Body of pancreas (tissue), 4 donors: ENCODE results near the gene OR3A2. TPM values are rescaled to one million over a fixed set of nuclear protein-coding genes. Genes with fewer than 3 reads are reported as not detected.
"Not testable (repeated sequence)": the region's sequence is repeated elsewhere in the genome, so short reads cannot be mapped to it uniquely, and the experiment has no call there.

ENCODE experiments used
- ATAC-seq: fragments of 150-250 bp; one replicate; pipeline ENCODE4 v1.9.1; 2016
- DNase-seq, 4 donors: peaks; one replicate each; pipeline ENCODE4 v3.0.0-alpha.2; 2019
- H3K27ac ChIP-seq, 4 donors: fragments of 200-600 bp; sonication (generic); 1 replicate in 3 of 4; 2 replicates in 1 of 4; pipeline versions ENCODE4 v1.5.1 to v1.6.1; 2016 to 2019; ENCODE audit warnings: mild to moderate bottlenecking in 1 of 4, mixed read lengths in 1 of 4, moderate library complexity in 1 of 4
- H3K27me3 ChIP-seq, 2 donors: fragments of 200-600 bp; sonication (generic); one replicate each; pipeline ENCODE4 v1.6.0; 2016; ENCODE audit warnings: mild to moderate bottlenecking in 1 of 2
- H3K36me3 ChIP-seq, 2 donors: fragments of 200-600 bp; sonication (generic); replicated peaks in 1 of 2; 2 replicates each; pipeline ENCODE4 v1.5.1; 2016; ENCODE audit warnings: low read depth in 2 of 2; ENCODE audit not compliant: insufficient read depth in 1 of 2
- H3K4me1 ChIP-seq: fragments of 200-600 bp; sonication (generic); one replicate; pipeline ENCODE4 v1.6.0; 2016
- H3K4me3 ChIP-seq, 2 donors: fragments of 200-600 bp; sonication (generic); 1 replicate in 1 of 2; 2 replicates in 1 of 2; pipeline ENCODE4 v1.5.1; 2016 to 2019
- H3K9me3 ChIP-seq, 3 donors: fragments of 200-600 bp; sonication (generic); 1 replicate in 2 of 3; 2 replicates in 1 of 3; pipeline ENCODE4 v1.5.1; 2016
- CTCF ChIP-seq, 7 experiments: fragments of 450-650 bp in 4 of 7; fragments of 200-600 bp in 3 of 7; sonication (generic) in 3 of 7; IDR thresholded peaks; one replicate each; pipeline ENCODE4 v1.5.1; 2016 to 2019; ENCODE audit warnings: antibody characterized with exemption in 7 of 7
- POLR2A ChIP-seq, 3 donors: fragments of 450-650 bp; IDR thresholded peaks; one replicate each; pipeline ENCODE4 v1.6.1; 2016; ENCODE audit warnings: antibody characterized with exemption in 3 of 3, mild to moderate bottlenecking in 2 of 3
- WGBS, 2 donors: methylation state at CpG; one replicate each; pipeline ENCODE4 v1.1.5; 2017; 5-methylcytosine and 5-hydroxymethylcytosine counted together
- intact Hi-C: fragments of 100-400 bp; cut with DNase I; formaldehyde crosslinking; loops from one replicate; pipeline ENCODE4 v1.15.1; 2023
- total RNA-seq, 2 donors: library from RNA; depleted of rRNA; stranded (reverse); fragments of >200 nt; gene quantifications; one replicate each; pipeline ENCODE4 v1.1.0, GENCODE V29; 2016

OR3A2 gene
- not detected for total RNA-seq

GRCh38 chr17:3385869-3386816, at the start of gene OR3A2:
TSS of gene OR3A2 (minus strand) at chr17:3386308.
- no peak for TF ChIP-seq POLR2A (IDR thresholded peaks at IDR 0.05)
- DNase-seq, result no peak
- Histone ChIP-seq H3K27me3 (peaks cover 0 to 3% of the 10 kb centered on the region in 2 donors), H3K4me3 (no peak within 1 kb of the TSS), H3K4me1 (no peaks in the 10 kb centered on the region), H3K36me3 (no peaks in the 10 kb centered on the region), H3K27ac (no peak within 1 kb of the TSS), H3K9me3 (no peaks in the 10 kb centered on the region)
- intact Hi-C loops, result no loop called here
- no peak for ATAC-seq
- 22 to 44% methylated on average over 20 to 92 of the region's 92 CpGs for WGBS, 2 donors

GRCh38 chr17:3433741-3434140, 47.6 kb upstream of the OR3A2 start, which contains the start of gene OR1E2:
TSS of gene OR1E2 (minus strand) at chr17:3433841. CDS start at chr17:3433841, 0 bp downstream.
- TF ChIP-seq POLR2A (IDR thresholded peaks at IDR 0.05) (no peak), CTCF (IDR thresholded peaks at IDR 0.05) (no peak)
- H3K9me3 ChIP-seq, result no peaks in the 10 kb centered on the region
- ATAC-seq (no peak), DNase-seq (no peak)
- no peak within 1 kb of the TSS for H3K27ac ChIP-seq
- no peaks in the 10 kb centered on the region for H3K27me3 ChIP-seq
- 40 to 43% methylated on average over 3 of the region's 3 CpGs for WGBS, 2 donors
- no peak within 1 kb of the TSS for H3K4me3 ChIP-seq
- H3K36me3 ChIP-seq, result no peaks in the 10 kb centered on the region
- intact Hi-C loops, result no loop called here
- H3K4me1 ChIP-seq, result no peaks in the 10 kb centered on the region

GRCh38 chr17:3433215-3433614, 47.1 kb upstream of the OR3A2 start:
- H3K27me3 ChIP-seq, H3K4me1 ChIP-seq, intact Hi-C loops, H3K27ac ChIP-seq, H3K4me3 ChIP-seq, H3K9me3 ChIP-seq, H3K36me3 ChIP-seq, ATAC-seq: not testable (repeated sequence)
- WGBS, 2 donors, result 29 to 40% methylated on average over 7 of the region's 7 CpGs
- DNase-seq, result peak in 2 of 4 donors; percentile 5 to 26

GRCh38 chr17:3418222-3418621, 32.1 kb upstream of the OR3A2 start:
- Histone ChIP-seq H3K9me3 (no peaks in the 10 kb centered on the region), H3K27me3 (no peaks in the 10 kb centered on the region), H3K27ac (no peak overlapping the region), H3K4me1 (no peaks in the 10 kb centered on the region), H3K36me3 (no peaks in the 10 kb centered on the region), H3K4me3 (no peak overlapping the region)
- no peak for ATAC-seq
- TF ChIP-seq CTCF (IDR thresholded peaks at IDR 0.05), result no peak
- TF ChIP-seq POLR2A (IDR thresholded peaks at IDR 0.05), result no peak
- DNase-seq, result no peak
- WGBS, 2 donors, result 43 to 55% methylated on average over 2 of the region's 2 CpGs
- intact Hi-C loops, result no loop called here

- Histone ChIP-seq H3K36me3 (no peaks in the 10 kb centered on the region), H3K27ac (no peak overlapping the region), H3K27me3 (no peaks in the 10 kb centered on the region), H3K4me1 (no peaks in the 10 kb centered on the region), H3K4me3 (no peak overlapping the region), H3K9me3 (no peaks in the 10 kb centered on the region)
- TF ChIP-seq CTCF (IDR thresholded peaks at IDR 0.05), result no peak
- TF ChIP-seq POLR2A (IDR thresholded peaks at IDR 0.05), result no peak
- WGBS, 2 donors, result 76 to 77% methylated on average over 5 of the region's 5 CpGs
- ATAC-seq (no peak), DNase-seq (no peak)
- intact Hi-C loops, result no loop called here
Measured at GRCh38 chr17:3415610-3416009, 29.5 kb upstream of the OR3A2 start.

- H3K4me1 ChIP-seq, H3K4me3 ChIP-seq, H3K27ac ChIP-seq, DNase-seq, H3K9me3 ChIP-seq, intact Hi-C loops, H3K27me3 ChIP-seq, ATAC-seq, H3K36me3 ChIP-seq: not testable (repeated sequence)
- WGBS, 2 donors, result no CpG with 5 or more reads among the region's 16 CpGs
Measured at GRCh38 chr17:3412216-3412615, 26.1 kb upstream of the OR3A2 start.
